C4-2B (cell line): ENCODE measurements around the gene FCHO1.
"Not testable (repeated sequence)": the region's sequence is repeated elsewhere in the genome, so short reads cannot be mapped to it uniquely, and the experiment has no call there.

Experiments
- H3K27ac ChIP-seq: fragments of 450-650 bp; 2 replicates; pipeline ENCODE4 v1.5.1; 2017
- ZFX ChIP-seq: fragments of 450-650 bp; IDR thresholded peaks from 2 replicates; pipeline ENCODE4 v1.6.1; 2017
- TF ChIP-seq, protein P1 (sequence below): fragments of 450-650 bp; conservative IDR thresholded peaks from 2 replicates; pipeline ENCODE4 v1.5.1; 2017; ENCODE audit warnings: mild to moderate bottlenecking

The FCHO1 gene

DNA sequence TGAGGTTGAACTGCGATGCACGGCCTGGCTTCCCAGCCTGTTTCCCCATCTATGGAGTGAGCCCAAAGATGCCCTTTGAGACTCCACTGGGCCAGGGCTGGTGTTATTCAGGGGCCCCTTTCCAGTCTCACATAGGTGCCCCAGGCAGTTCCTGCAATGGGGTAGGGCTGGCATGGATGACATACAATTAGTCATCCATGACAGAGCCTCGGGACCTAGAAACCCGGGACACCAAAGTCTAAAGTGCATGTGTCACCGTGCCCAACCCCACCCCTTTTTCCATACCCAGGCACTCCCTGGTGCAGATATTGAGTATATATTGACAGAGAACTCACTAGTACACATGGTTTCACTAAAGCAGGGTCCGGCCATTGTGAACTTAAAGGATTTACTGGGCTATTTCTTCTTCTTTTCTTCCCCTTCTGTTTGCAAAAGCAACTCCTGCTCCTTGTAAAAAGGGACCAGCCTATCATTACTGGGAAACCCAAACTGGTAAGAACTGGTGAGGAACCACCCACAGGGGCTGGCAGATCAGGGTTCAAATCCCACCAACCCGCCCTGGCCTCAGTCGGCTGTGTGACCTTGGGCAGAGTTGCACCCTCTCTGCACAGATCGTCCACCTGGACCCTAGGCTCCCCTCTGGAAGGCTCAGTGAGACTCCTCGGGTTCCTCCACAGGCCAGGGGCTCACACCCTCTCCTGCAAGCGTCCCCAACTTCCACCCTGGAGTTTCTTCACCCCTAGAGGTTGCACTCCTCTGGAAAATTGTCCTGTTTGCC lies 46.3 kb downstream of the FCHO1 start:
- TF ChIP-seq, protein P1, sequence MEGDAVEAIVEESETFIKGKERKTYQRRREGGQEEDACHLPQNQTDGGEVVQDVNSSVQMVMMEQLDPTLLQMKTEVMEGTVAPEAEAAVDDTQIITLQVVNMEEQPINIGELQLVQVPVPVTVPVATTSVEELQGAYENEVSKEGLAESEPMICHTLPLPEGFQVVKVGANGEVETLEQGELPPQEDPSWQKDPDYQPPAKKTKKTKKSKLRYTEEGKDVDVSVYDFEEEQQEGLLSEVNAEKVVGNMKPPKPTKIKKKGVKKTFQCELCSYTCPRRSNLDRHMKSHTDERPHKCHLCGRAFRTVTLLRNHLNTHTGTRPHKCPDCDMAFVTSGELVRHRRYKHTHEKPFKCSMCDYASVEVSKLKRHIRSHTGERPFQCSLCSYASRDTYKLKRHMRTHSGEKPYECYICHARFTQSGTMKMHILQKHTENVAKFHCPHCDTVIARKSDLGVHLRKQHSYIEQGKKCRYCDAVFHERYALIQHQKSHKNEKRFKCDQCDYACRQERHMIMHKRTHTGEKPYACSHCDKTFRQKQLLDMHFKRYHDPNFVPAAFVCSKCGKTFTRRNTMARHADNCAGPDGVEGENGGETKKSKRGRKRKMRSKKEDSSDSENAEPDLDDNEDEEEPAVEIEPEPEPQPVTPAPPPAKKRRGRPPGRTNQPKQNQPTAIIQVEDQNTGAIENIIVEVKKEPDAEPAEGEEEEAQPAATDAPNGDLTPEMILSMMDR: no peak
- TF ChIP-seq ZFX: no peak
- H3K27ac ChIP-seq: no peak overlapping the region

DNA sequence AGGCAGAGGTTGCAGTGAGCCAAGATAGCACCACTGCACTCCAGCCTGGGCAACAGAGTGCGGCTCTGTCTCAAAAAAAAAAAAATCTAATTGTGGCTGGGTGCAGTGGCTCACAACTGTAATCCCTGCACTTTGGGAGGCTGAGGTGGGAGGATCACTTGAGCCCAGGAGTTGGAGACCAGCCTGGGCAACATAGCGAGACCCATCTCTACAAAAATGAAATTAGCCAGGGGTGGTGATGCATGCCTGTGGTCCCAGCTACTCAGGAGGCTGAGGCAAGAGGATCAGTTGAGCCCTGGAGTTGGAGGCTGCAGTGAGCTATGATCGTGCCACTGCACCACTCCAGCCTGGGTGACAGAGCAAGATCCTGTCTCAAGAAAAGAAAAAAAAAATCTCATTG lies 47.3 kb downstream of the FCHO1 start:
- H3K27ac ChIP-seq: not testable (repeated sequence)

DNA sequence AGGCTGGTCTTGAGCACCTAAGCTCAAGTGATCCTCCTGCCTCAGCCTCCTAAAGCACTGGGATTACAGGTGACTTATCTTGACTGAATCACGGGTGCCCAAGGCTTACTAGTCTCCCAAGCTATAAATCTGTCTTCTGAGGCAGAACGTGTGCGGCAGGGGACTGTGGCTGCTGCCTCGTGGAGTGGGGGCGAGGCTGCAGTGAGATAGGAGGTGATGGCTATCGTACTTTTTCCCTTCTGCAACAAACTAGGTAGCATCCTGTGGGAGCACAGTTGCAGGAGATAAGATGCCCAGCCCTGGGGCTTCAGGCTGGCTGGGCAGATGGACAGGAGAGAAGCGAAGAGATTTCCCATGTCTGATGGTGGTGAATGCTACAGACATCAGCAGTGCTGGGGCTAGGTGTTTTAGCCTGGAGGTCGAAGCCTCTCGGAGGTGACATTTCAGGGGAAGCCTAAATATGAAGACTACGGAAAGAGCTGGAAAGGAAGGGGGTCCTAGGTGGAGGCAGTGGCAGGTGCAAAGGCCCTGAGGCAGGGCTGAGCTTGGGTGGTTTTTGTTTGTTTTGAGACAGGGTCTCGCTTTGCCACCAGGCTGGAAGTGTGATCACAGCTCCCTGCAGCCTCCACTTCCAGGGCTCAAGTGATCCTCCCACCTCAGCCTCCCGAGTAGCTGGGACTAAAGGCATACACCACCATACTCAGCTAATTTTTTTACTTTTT lies 51.0 kb downstream of the FCHO1 start:
- TF ChIP-seq ZFX: no peak
- TF ChIP-seq, protein P1: no peak
- no peak overlapping the region for H3K27ac ChIP-seq

DNA sequence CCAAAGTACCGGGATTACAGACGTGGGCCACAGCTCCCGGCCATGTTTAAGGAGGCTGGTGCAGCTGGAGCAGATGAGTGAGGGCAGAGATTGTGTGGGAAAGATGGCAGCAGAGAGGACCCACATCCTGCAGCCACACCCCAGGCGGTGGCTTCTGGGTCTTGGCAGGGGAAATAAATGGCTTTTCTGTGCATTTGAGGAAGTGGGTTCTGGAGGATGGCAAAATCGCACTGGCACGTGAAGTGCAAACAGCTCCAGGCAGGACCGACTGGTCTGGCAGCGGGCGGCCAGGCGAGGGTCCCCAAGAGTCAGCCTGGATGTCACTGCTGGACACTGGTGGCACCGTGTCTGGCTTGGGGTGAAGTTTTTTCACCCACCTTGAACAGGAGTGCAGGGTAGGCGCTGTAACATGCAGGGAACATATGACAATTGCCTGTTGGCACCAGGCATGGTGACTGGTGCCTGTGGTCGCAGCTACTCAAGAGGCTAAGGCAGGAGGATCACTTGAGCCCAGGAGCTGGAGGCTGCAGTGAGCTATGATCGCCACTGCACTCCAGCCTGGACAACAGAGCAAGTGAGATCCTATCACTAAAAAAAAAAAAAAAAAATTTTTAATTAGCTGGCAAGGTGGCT lies 52.1 kb downstream of the FCHO1 start:
- no peak overlapping the region for H3K27ac ChIP-seq

DNA sequence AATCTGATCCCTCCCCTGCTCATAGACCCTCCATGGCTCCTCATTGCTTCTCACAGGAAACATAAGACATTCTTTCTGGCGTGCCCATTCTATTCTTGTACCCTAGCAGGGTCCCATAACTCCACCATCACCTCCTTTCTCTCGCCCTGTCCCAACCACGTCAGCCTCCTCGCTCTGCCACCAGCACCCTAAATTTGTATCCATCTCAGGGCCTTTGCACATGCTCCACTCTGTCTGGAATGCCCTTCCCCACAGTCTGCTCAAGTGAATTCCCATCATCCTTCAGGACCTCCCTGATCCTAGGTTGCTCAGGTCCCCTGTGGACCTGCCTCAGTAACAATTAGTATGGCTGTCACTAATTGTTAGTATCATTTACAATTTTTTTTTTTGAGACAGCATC lies 54.1 kb downstream of the FCHO1 start:
- no peak overlapping the region for H3K27ac ChIP-seq
- no peak for TF ChIP-seq ZFX
- TF ChIP-seq, protein P1: no peak

More for the DNA sequence above, 52.1 kb downstream of the FCHO1 start:
- TF ChIP-seq, protein P1: no peak
- no peak for TF ChIP-seq ZFX

DNA sequence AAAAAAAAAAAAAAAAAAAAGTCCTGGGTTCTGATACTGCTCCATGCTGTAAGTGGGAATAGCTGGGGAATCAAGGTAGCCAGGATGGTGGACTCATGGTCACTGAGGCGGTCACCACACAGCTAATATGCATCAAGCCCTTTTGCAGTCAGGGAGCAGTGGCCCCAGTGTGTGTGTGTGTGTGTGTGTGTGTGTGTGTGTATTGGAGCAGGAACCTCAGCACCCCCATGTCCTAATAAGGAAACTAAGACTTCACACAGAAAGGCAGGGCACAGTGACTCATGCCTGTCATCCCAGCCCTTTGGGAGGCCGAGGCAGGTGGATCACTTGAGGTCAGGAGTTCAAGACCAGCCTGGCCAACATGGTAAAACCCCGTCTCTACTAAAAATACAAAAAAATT lies 55.7 kb downstream of the FCHO1 start:
- TF ChIP-seq, protein P1: no peak
- no peak for TF ChIP-seq ZFX
- H3K27ac ChIP-seq: no peak overlapping the region

DNA sequence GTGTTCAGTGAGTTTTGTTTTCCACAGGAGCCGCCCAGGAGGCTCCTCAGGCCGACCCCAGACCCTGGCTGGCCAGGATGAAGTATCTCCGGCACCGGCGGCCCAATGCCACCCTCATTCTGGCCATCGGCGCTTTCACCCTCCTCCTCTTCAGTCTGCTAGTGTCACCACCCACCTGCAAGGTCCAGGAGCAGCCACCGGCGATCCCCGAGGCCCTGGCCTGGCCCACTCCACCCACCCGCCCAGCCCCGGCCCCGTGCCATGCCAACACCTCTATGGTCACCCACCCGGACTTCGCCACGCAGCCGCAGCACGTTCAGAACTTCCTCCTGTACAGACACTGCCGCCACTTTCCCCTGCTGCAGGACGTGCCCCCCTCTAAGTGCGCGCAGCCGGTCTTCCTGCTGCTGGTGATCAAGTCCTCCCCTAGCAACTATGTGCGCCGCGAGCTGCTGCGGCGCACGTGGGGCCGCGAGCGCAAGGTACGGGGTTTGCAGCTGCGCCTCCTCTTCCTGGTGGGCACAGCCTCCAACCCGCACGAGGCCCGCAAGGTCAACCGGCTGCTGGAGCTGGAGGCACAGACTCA lies 56.5 kb downstream of the FCHO1 start:
- H3K27ac ChIP-seq: no peak overlapping the region

More for the DNA sequence above, 56.5 kb downstream of the FCHO1 start:
- TF ChIP-seq, protein P1: no peak
- TF ChIP-seq ZFX: no peak
